ENCODE data around the gene HOXB1.
"Not testable (repeated sequence)": the region's sequence is repeated elsewhere in the genome, so short reads cannot be mapped to it uniquely, and the experiment has no call there.

HOXB1 gene

GRCh38 chr17:48491527-48492273, 39.1 kb downstream of the HOXB1 start:
- DNase-seq: no peak

GRCh38 chr17:48490451-48490892, 40.3 kb downstream of the HOXB1 start:
- no peak for DNase-seq

DNA sequence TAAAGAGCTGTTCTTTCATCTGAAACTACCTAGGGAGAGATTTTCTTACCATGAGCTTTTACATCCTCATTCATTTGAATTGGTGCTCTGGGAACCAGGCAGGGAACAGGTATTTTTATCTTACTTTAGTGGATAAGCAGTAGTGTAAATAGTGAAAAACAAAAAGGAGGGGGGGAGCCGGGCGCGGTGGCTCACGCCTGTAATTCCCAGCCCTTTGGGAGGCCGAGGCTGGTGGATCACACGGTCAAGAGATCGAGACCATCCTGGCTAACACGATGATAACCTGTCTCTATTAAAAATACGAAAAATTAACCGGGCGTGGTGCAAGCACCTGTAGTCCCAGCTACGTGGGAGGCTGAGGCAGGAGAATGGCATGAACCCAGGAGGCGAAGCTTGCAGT, 41.0 kb downstream of the HOXB1 start:
- no peak for DNase-seq

- DNase-seq: no peak
Observed at GRCh38 chr17:48488548-48489106, 42.2 kb downstream of the HOXB1 start.

GRCh38 chr17:48487221-48487620, 43.6 kb downstream of the HOXB1 start:
- DNase-seq: no peak

GRCh38 chr17:48486557-48486956, 44.3 kb downstream of the HOXB1 start:
- DNase-seq: peak; percentile 82

- DNase-seq: no peak
Observed at GRCh38 chr17:48484850-48485249, 46.0 kb downstream of the HOXB1 start.

- DNase-seq: no peak
Observed at GRCh38 chr17:48484256-48484655, 46.6 kb downstream of the HOXB1 start.

DNA sequence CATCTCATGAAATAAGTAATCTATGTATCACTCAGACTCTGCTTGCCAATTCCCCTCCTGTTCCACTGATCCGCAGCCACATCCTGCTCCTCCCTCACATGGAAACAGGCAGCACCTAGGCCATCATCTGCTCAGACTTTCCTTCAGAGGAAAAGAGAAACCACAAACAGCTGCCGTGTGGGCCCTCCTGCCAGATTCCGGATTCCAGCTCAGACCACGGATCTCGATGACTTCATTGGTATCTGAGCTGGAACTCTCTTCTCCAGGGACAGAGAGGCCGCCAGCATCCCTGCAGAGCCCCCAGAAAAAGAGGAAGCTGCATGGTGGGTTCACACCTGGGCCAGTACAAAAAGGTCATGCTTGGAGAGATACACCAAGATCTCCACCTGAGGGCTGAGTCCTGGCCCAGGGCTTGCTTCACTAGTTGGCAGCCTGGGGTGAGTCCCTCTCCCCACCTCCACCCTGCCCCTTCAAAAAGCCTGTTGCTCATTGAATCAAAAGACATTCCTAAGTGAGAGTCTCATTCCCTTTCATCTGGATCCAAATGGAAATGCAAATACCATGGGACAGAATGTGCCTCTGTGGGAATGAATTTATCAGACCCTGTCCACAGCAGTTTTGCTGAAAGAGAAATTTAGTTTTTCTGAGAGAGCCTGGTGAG, 47.2 kb downstream of the HOXB1 start:
- DNase-seq: peak; percentile 57

DNA sequence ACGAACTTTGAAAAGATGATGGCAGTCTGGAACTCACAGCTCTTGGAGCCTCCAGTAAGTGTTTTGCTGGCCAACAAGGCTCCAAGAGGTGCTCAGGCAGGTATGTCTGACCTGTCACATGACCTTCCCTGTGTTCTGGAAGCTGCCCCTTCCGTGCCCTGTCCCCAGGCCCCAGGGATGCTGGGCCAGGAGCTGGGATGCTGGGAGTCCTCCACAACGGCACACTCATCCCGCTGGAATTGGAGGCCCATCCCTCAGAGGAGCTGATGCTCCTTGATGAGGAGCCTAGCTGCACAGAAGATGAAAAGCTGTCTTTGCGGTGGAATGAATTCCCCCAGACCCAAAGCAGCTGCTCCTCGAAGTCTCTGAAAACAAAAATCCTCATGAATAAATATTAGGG, 47.8 kb downstream of the HOXB1 start:
- DNase-seq: no peak

DNA sequence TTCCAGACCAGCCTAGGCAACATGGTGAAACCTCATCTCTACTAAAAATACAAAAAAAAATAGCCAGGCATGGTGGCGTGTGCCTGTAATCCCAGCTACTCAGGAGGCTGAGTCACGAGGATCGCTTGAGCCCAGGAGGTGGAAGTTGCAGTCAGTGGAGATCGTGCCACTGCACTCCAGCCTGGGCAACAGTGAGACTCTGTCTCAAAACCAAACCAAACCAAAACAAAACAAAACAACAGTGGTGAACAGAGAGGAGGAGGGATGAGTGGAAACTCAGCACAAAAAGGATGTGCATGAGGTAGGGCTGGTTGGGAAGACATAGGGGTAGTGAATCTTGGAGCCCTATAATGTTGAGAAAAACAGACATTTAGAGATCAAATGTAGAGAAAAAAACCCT, 48.5 kb downstream of the HOXB1 start:
- not testable (repeated sequence) for DNase-seq

GRCh38 chr17:48479014-48479402, 51.8 kb downstream of the HOXB1 start:
- no peak for DNase-seq

All from 8988T (cell line).